AG09309 (cell line): Measurements from ENCODE around the gene SUB1.

Experiments
- DNase-seq: peaks from one replicate; pipeline ENCODE4 v3.0.0-alpha.2; 2010; ENCODE audit warnings: low read depth
- H3K4me3 ChIP-seq: 2 replicates; pipeline ENCODE4 v1.5.1; 2011; ENCODE audit warnings: mild to moderate bottlenecking, low read depth, low read length, moderate library complexity; ENCODE audit not compliant: control insufficient read depth
- CTCF ChIP-seq: IDR thresholded peaks from 2 replicates; pipeline ENCODE4 v1.5.1; 2011; ENCODE audit warnings: mild to moderate bottlenecking, low read depth, low read length, inconsistent platforms; ENCODE audit not compliant: insufficient read depth, control insufficient read depth; ENCODE audit errors: missing control alignments

The SUB1 gene

GRCh38 chr5:32646061-32646969, 61.0 kb downstream of the SUB1 start:
- no peak overlapping the region for H3K4me3 ChIP-seq
- no peak for DNase-seq
- TF ChIP-seq CTCF, result no peak

- no peak overlapping the region for H3K4me3 ChIP-seq
- DNase-seq, result no peak
- no peak for TF ChIP-seq CTCF
Observed at GRCh38 chr5:32651088-32651487, 65.7 kb downstream of the SUB1 start.

GRCh38 chr5:32651638-32652037, 66.3 kb downstream of the SUB1 start:
- TF ChIP-seq CTCF, result no peak
- H3K4me3 ChIP-seq, result no peak overlapping the region
- DNase-seq, result no peak
